ENCODE results near the gene CTIF. TPM values are rescaled to one million over a fixed set of nuclear protein-coding genes. Genes with fewer than 3 reads are reported as not detected.

CTIF gene
- total RNA-seq, 5 donors from 2014 or later (not counting 1 experiment from before 2014, with no cell fraction given), result 3.2 to 6.7 (median 4.7) TPM

DNA sequence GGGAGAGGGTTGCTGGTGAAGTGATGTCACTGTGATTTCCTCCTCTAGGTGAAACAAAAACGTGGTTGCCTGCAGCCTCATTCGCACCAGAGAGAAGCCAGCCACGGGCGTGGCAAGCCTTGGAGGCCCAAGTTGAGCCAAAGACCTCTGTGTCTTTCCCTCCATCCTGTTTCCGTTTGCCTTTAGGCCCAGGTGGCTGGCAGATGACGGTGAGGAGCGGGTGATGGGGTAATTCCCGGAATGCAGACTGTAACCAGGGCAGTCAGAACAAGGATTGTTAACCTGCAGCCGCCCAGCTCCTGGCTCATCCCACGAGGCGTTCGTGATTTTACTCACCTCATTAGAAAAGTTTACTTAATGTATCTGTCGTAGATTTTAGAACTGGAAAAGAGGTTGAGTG is 14.4 kb downstream of the CTIF start:
- no peaks in the 10 kb centered on the region for H3K9me3 Mint-ChIP-seq
- H3K27me3 ChIP-seq (replicated peaks in 1 of 2; ENCODE audit: control insufficient read depth in 2 of 2, extremely low read depth in 1 of 2, insufficient read depth in 2 of 2, low read length in 1 of 2), result peaks cover 0 to 6% of the 10 kb centered on the region in 2 experiments
- H3K27ac Mint-ChIP-seq, result no peak overlapping the region
- no peak for DNase-seq
- no peaks in the 10 kb centered on the region for H3K27me3 Mint-ChIP-seq
- H3K4me1 Mint-ChIP-seq, result no peaks in the 10 kb centered on the region
- no peaks in the 10 kb centered on the region for H3K36me3 Mint-ChIP-seq
- no peaks in the 10 kb centered on the region for H3K36me3 ChIP-seq (ENCODE audit: control insufficient read depth in 2 of 2, extremely low read depth in 1 of 2, insufficient read depth in 1 of 2, low read length in 1 of 2)
- no peak overlapping the region for H3K4me3 ChIP-seq (ENCODE audit: control insufficient read depth in 1 of 2, extremely low read depth in 1 of 2, low read length in 1 of 2)
- no peak overlapping the region for H3K4me3 Mint-ChIP-seq
- no peaks in the 10 kb centered on the region for H3K4me1 ChIP-seq (ENCODE audit: control insufficient read depth in 1 of 2, extremely low read depth in 1 of 2, insufficient read depth in 2 of 2, low read length in 2 of 2)
- POLR2A ChIA-PET, result no interaction called here
- H3K27ac ChIP-seq (ENCODE audit: low read length), result no peak overlapping the region
- 88% methylated on average over 4 of the region's 13 CpGs for WGBS (ENCODE audit: insufficient coverage)
- ATAC-seq (replicated peaks in 1 of 4), result no peak
- CTCF ChIA-PET, result interaction anchor here in 1 of 2 donors (0.7 kb wide), 1 partner anchor 20 kb away, joined by 3 read pairs; no protein-coding TSS in a partner anchor
- no peaks in the 10 kb centered on the region for H3K9me3 ChIP-seq

- 70% methylated on average over 3 of the region's 7 CpGs for WGBS (ENCODE audit: insufficient coverage)
- no peaks in the 10 kb centered on the region for H3K36me3 Mint-ChIP-seq
- DNase-seq (no peak), ATAC-seq (replicated peaks in 1 of 4) (no peak)
- H3K27me3 Mint-ChIP-seq, result no peaks in the 10 kb centered on the region
- H3K4me1 Mint-ChIP-seq, result no peaks in the 10 kb centered on the region
- ChIA-PET POLR2A (no interaction called here), CTCF (no interaction called here)
- Histone ChIP-seq H3K4me1 (ENCODE audit: control insufficient read depth in 1 of 2, extremely low read depth in 1 of 2, insufficient read depth in 2 of 2, low read length in 2 of 2) (no peaks in the 10 kb centered on the region), H3K36me3 (ENCODE audit: control insufficient read depth in 2 of 2, extremely low read depth in 1 of 2, insufficient read depth in 1 of 2, low read length in 1 of 2) (no peaks in the 10 kb centered on the region), H3K9me3 (no peaks in the 10 kb centered on the region), H3K27me3 (replicated peaks in 1 of 2; ENCODE audit: control insufficient read depth in 2 of 2, extremely low read depth in 1 of 2, insufficient read depth in 2 of 2, low read length in 1 of 2) (peaks cover 0 to 6% of the 10 kb centered on the region in 2 experiments), H3K27ac (ENCODE audit: low read length) (no peak overlapping the region), H3K4me3 (ENCODE audit: control insufficient read depth in 1 of 2, extremely low read depth in 1 of 2, low read length in 1 of 2) (no peak overlapping the region)
- H3K9me3 Mint-ChIP-seq, result peaks cover 0 to 2% (median 0%) of the 10 kb centered on the region in 3 donors
- no peak overlapping the region for H3K4me3 Mint-ChIP-seq
- H3K27ac Mint-ChIP-seq, result no peak overlapping the region
Observed at GRCh38 chr18:48554610-48555400, 16.0 kb downstream of the CTIF start.

DNA sequence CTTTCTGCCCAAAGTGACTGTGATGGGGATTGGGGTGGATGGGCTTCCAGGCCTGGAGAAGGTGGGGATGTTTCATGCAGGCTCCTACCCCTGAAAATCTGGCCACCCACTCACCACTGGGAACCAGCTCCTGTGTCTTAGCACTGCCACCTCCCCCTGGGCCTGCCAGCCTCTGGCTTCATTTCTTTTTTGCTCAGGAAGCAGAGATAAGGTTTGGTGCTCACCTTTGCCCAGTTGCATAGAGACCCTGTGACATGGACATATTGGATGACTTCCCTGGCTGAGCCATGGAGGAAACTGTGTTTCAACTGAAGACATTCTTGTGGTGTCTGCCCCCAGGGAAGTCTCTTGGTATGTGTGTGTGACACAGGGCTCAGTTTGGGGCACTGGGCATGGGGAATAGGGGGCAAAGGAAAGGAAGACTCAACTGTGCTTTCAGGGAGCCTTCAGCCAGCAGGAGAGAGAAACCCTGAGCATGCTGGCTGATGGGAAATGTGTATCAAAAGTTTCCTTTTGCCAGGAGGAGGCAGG is 16.7 kb downstream of the CTIF start:
- no peak overlapping the region for H3K27ac ChIP-seq (ENCODE audit: low read length)
- peaks cover 0 to 6% of the 10 kb centered on the region in 2 experiments for H3K27me3 ChIP-seq (replicated peaks in 1 of 2; ENCODE audit: control insufficient read depth in 2 of 2, extremely low read depth in 1 of 2, insufficient read depth in 2 of 2, low read length in 1 of 2)
- H3K36me3 Mint-ChIP-seq, result no peaks in the 10 kb centered on the region
- DNase-seq, result no peak
- no peaks in the 10 kb centered on the region for H3K4me1 Mint-ChIP-seq
- H3K27me3 Mint-ChIP-seq, result no peaks in the 10 kb centered on the region
- no peaks in the 10 kb centered on the region for H3K36me3 ChIP-seq (ENCODE audit: control insufficient read depth in 2 of 2, extremely low read depth in 1 of 2, insufficient read depth in 1 of 2, low read length in 1 of 2)
- H3K4me1 ChIP-seq (ENCODE audit: control insufficient read depth in 1 of 2, extremely low read depth in 1 of 2, insufficient read depth in 2 of 2, low read length in 2 of 2), result no peaks in the 10 kb centered on the region
- no peaks in the 10 kb centered on the region for H3K9me3 ChIP-seq
- no peak for ATAC-seq (replicated peaks in 1 of 4)
- H3K9me3 Mint-ChIP-seq, result peaks cover 0 to 2% (median 0%) of the 10 kb centered on the region in 3 donors
- CTCF ChIA-PET, result no interaction called here
- H3K4me3 ChIP-seq (ENCODE audit: control insufficient read depth in 1 of 2, extremely low read depth in 1 of 2, low read length in 1 of 2), result no peak overlapping the region
- POLR2A ChIA-PET, result no interaction called here
- H3K27ac Mint-ChIP-seq, result no peak overlapping the region
- H3K4me3 Mint-ChIP-seq, result no peak overlapping the region

- ATAC-seq (replicated peaks in 1 of 4), result no peak
- H3K4me3 ChIP-seq (ENCODE audit: control insufficient read depth in 1 of 2, extremely low read depth in 1 of 2, low read length in 1 of 2), result no peak overlapping the region
- no peaks in the 10 kb centered on the region for H3K36me3 ChIP-seq (ENCODE audit: control insufficient read depth in 2 of 2, extremely low read depth in 1 of 2, insufficient read depth in 1 of 2, low read length in 1 of 2)
- no peak overlapping the region for H3K27ac ChIP-seq (ENCODE audit: low read length)
- Mint-ChIP-seq H3K4me3 (no peak overlapping the region), H3K36me3 (no peaks in the 10 kb centered on the region), H3K27me3 (no peaks in the 10 kb centered on the region), H3K4me1 (no peaks in the 10 kb centered on the region), H3K27ac (no peak overlapping the region), H3K9me3 (peaks cover 0 to 2% (median 0%) of the 10 kb centered on the region in 3 donors)
- no peak for DNase-seq
- WGBS (ENCODE audit: insufficient coverage), result no CpG with 5 or more reads among the region's 2 CpGs
- H3K27me3 ChIP-seq (replicated peaks in 1 of 2; ENCODE audit: control insufficient read depth in 2 of 2, extremely low read depth in 1 of 2, insufficient read depth in 2 of 2, low read length in 1 of 2), result peaks cover 0 to 8% of the 10 kb centered on the region in 2 experiments
- H3K9me3 ChIP-seq, result no peaks in the 10 kb centered on the region
- CTCF ChIA-PET, result no interaction called here
- H3K4me1 ChIP-seq (ENCODE audit: control insufficient read depth in 1 of 2, extremely low read depth in 1 of 2, insufficient read depth in 2 of 2, low read length in 2 of 2), result no peaks in the 10 kb centered on the region
- POLR2A ChIA-PET, result no interaction called here
Observed at GRCh38 chr18:48557640-48558174, 18.9 kb downstream of the CTIF start.

- no peak overlapping the region for H3K4me3 Mint-ChIP-seq
- POLR2A ChIA-PET, result no interaction called here
- no peaks in the 10 kb centered on the region for H3K9me3 ChIP-seq
- no peaks in the 10 kb centered on the region for H3K36me3 Mint-ChIP-seq
- 100% methylated on average over 1 of the region's 2 CpGs for WGBS (ENCODE audit: insufficient coverage)
- no peaks in the 10 kb centered on the region for H3K36me3 ChIP-seq (ENCODE audit: control insufficient read depth in 2 of 2, extremely low read depth in 1 of 2, insufficient read depth in 1 of 2, low read length in 1 of 2)
- no peak overlapping the region for H3K4me3 ChIP-seq (ENCODE audit: control insufficient read depth in 1 of 2, extremely low read depth in 1 of 2, low read length in 1 of 2)
- ATAC-seq (replicated peaks in 1 of 4) (no peak), DNase-seq (no peak)
- H3K27me3 ChIP-seq (replicated peaks in 1 of 2; ENCODE audit: control insufficient read depth in 2 of 2, extremely low read depth in 1 of 2, insufficient read depth in 2 of 2, low read length in 1 of 2), result peaks cover 0 to 8% of the 10 kb centered on the region in 2 experiments
- no peaks in the 10 kb centered on the region for H3K4me1 Mint-ChIP-seq
- no peaks in the 10 kb centered on the region for H3K4me1 ChIP-seq (ENCODE audit: control insufficient read depth in 1 of 2, extremely low read depth in 1 of 2, insufficient read depth in 2 of 2, low read length in 2 of 2)
- CTCF ChIA-PET, result no interaction called here
- H3K27ac Mint-ChIP-seq, result no peak overlapping the region
- no peaks in the 10 kb centered on the region for H3K27me3 Mint-ChIP-seq
- no peak overlapping the region for H3K27ac ChIP-seq (ENCODE audit: low read length)
- peaks cover 0 to 2% (median 0%) of the 10 kb centered on the region in 3 donors for H3K9me3 Mint-ChIP-seq
Observed at GRCh38 chr18:48558248-48558647, 19.4 kb downstream of the CTIF start.

DNA sequence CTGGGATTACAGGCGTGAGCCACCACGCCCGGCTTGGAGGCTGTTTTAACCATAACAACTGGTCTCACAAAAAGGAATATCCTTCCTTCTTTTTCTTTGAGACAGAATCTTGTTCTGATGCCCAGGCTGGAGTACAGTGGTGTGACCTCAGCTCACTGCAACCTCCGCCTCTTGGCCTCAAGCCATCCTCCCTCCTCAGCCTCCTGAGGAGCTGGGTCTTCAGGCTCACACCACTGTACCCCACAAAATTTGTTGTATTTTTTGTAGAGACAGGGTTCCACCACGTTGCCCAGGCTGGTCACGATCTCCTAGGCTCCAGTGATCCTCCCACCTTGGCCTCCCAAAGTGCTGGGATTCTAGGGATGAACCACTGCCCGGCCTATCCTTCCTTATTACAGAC is 21.7 kb downstream of the CTIF start:
- Mint-ChIP-seq H3K4me3 (no peak overlapping the region), H3K27ac (no peak overlapping the region), H3K27me3 (no peaks in the 10 kb centered on the region), H3K36me3 (no peaks in the 10 kb centered on the region), H3K9me3 (peaks cover 0 to 2% (median 0%) of the 10 kb centered on the region in 3 donors), H3K4me1 (no peaks in the 10 kb centered on the region)
- no peak for ATAC-seq (replicated peaks in 1 of 4)
- 90% methylated on average over 3 of the region's 7 CpGs for WGBS (ENCODE audit: insufficient coverage)
- no peak overlapping the region for H3K27ac ChIP-seq (ENCODE audit: low read length)
- H3K36me3 ChIP-seq (ENCODE audit: control insufficient read depth in 2 of 2, extremely low read depth in 1 of 2, insufficient read depth in 1 of 2, low read length in 1 of 2), result no peaks in the 10 kb centered on the region
- no peak for DNase-seq
- CTCF ChIA-PET, result no interaction called here
- POLR2A ChIA-PET, result no interaction called here
- no peak overlapping the region for H3K4me3 ChIP-seq (ENCODE audit: control insufficient read depth in 1 of 2, extremely low read depth in 1 of 2, low read length in 1 of 2)
- no peaks in the 10 kb centered on the region for H3K9me3 ChIP-seq
- H3K4me1 ChIP-seq (ENCODE audit: control insufficient read depth in 1 of 2, extremely low read depth in 1 of 2, insufficient read depth in 2 of 2, low read length in 2 of 2), result no peaks in the 10 kb centered on the region
- H3K27me3 ChIP-seq (replicated peaks in 1 of 2; ENCODE audit: control insufficient read depth in 2 of 2, extremely low read depth in 1 of 2, insufficient read depth in 2 of 2, low read length in 1 of 2), result peaks cover 0 to 6% of the 10 kb centered on the region in 2 experiments

All from T-cell (primary cell).